ENCODE measurements around the gene CETN1.

The CETN1 gene

DNA sequence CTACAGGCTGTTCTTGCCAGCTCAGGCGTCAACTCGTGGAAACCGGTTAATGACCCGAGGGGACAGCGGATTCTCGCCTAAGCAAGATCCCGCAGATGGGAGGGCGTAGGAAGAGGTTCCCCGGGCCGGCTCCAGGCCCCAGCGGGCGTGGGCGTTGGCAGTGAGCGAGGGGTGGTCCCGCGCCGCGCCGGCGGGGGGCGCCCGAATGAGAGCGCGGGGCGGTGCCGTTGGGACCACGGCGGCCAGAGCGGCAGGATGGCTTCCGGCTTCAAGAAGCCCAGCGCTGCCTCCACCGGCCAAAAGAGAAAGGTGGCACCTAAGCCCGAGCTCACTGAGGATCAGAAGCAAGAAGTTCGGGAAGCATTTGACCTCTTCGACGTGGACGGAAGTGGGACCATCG is at the start of gene CETN1:
Gene CETN1, plus strand, starts transcription at position 227 of the 400 bp plus-strand sequence. Its CDS starts 29 bp downstream, at position 256.
- DNase-seq: no peak

DNA sequence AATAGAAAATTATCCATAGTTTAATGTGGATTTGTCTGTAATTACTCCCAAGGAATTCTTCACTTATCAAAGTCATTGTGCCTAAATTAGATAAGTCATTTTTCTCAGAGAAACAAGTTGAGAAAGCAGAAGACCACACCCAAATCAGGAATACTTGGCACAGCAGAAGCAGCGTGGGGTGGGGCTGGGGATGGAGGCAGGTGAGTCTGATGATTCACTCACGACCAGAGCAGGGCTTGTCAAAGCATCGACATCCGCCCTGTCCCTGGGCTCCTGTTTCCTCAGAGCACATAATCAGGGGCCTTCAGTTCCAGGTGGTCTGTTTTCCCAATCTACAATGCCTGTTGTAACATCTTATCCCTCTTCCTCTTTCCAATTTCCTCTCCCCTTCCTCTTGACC is 48.2 kb upstream of the CETN1 start:
- no peak for DNase-seq

DNA sequence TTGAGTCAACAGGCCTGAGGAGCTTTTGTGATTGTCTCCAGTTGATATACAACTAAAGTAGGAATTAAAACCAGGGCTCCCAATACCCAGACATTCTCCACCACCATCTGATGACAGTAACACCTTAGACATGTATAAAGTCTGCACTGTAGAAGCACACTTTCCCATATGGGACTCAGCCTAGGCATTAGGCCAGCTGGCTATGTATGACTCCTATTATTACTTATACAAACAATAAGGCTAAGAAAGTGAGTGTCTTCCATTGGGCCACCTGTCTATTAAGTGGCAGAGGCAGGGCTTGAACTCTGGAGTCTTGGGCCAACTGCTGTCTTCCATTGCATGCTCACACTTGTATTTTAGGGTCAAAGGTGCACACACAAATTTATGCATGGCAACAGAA is 47.5 kb upstream of the CETN1 start:
- DNase-seq: no peak

DNA sequence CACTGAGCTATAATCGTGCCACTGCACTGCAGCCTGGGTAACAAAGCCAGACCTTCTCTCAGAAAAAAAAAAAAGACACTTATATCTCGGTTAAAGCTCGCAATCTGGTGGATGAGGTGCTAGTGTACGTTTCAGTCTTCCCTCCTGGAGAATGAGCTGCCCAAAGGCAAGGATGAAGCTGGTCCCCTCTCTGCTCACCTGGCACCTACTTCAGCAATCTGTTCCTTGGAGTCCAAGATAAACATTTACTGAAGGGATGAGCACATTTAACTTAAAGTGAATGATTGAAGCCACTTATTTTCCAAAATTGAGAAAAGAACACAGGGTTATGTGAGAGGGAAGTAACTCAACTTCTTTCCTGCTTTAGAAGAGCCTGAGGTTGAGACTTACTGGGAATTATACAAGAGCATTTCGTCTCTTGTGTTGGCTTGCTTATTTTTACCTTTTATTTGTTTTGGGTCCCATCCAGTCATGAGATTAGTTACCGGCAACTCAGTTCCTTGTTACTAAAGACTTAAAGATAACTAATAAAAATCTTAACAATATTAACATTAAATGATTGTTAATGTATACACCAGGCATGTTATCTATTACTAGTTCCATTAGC is 46.1 kb upstream of the CETN1 start:
- DNase-seq: no peak

DNA sequence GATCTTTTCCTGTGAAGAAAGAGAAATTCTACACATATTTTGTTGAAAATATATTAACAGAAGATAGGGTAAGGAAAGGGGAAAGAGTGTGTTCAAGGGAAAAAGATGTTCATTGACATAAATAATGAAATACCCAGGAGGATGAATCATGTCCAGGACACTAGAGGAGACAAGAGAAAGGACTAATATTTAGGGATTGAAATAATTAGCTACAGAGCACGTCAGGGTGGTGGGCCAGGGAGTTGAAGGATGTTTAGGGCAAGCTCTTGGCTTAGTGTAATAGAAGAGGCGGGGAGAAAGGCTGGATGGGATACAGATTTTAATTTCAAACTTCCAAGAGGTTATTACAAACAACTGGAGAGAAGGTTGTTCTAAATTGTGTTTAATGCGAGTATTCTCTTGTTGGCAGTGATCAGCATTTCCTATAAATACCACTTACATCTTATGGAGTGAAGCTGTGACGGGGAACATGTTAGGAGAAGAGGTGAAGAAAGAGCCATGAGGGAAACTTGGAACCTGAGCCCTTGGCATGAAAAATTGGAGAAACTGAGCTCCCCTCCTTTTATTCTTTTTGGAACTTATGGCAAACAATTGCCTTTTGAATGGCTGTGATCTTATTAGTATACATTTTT is 36.6 kb upstream of the CETN1 start:
- no peak for DNase-seq

DNA sequence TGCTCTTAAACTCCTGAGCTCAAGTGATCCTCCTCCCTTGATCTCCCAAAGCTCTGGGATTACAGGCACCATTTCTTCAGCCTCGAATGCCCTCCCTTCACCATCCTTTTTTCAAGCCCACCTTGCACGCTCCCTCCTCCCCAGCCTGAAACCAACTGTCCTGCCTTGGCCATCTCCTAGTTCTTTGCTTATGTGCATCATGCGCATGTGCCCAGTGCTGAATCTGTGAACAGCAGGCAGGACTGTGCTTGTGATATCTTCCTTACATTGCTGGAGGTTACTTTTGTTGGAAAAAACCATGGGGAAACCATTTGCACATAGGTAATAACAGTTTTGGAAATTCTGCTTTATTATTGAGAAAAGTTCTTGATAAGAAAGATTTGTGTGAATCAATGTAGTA is 30.2 kb upstream of the CETN1 start:
- no peak for DNase-seq

DNA sequence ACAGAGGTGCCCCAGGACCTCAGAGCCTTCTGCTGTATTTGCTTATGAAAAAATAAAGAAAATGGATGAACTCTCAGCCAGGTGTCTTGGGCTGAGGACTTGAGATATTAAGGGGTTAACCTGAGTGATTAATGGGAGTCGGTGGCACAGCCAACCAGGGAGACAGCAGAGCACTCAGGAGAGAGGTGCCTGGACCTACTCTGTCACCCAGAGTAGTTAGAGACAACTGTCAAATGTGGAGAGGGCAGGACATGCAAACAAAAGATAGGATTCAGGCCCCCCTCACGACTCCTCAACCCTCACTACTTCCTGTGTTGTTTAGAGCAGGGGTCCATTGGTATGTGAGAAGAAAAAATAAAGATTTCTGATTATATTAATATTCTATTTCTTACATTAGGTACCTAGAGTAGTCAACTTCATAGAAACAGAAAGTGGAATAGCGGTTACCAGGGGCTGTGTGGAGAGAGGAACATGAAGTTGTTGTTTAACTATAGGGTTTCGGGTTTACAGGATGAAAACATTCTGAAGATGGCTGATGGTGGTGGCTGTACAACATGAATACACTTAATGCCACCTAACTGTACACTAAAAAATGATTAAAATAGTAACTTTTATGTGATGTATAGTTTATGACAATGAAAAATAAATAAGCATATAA is 28.6 kb upstream of the CETN1 start:
- no peak for DNase-seq

DNA sequence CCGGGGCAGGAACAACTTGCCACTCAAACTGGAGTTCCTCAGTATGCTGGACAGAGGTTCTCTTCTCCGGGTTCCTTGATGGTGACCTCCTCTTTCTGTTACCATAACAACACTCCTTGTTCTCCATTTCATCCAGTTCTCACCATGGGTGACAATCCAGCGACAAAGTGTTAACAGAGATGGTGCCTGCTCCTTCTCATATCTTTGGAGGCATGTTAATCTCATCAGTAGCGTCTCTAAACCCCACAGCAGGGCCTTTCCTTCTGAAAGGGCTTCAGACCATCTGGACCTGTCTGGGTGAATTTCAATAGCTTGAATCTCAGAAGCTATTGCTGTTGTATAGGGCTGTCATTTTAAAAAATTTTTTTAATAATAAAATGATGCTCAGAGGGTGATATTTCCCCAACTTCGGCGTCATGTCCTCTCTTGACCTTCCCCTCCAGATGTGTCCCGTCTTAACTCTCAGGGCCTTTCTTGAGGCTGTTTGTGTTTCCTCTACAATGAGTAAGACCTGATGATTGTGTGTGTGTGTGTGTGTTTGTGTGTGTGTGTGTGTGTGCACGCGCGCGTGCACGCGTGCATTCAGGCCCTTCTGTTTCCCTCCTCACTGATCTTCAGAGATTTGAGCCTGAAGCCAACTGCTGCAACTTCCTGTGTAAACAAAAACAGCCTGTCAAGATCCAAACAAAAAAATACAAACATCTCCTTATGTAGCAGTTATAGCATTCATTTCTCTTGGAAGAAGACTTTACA is 24.3 kb upstream of the CETN1 start:
- no peak for DNase-seq

DNA sequence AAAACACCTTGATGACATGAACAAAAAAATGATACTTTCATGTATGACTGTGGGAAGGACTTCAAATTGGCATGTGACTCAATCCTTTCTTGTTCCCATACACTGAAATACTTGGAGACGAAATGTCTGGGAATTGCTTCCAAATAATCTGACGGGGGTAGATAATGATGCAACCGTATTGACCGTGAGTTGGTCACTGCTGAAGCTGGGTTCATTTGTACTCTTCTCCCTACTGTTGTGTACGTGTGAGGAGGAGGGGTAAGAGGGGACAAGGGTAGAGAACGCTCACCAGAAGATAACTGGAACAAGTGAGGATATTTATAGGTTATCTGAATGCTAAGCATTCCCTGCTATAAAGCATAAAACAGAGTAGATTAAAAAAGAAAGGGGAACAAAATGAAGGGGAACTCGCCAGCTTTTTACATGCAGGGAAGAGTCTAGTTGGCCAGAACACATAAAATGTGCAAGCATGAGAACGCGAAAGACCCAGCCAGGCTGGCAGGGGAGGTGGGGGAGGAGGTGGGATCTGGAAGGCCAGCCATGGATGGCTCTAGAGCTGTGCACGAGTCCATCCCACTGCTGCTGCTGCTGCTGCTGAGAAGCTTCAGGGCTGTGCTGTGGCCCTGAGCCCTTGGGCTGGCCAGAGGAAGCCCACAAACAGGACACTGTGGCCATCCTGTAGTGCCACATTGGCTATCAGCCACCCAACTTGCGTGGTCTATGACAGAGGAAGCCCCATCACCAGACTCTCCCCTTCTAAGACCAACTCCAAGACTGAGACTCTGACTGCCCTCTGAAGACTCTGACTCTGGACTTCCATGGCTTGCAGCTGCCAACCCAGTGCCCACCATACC is 15.2 kb upstream of the CETN1 start:
- no peak for DNase-seq

DNA sequence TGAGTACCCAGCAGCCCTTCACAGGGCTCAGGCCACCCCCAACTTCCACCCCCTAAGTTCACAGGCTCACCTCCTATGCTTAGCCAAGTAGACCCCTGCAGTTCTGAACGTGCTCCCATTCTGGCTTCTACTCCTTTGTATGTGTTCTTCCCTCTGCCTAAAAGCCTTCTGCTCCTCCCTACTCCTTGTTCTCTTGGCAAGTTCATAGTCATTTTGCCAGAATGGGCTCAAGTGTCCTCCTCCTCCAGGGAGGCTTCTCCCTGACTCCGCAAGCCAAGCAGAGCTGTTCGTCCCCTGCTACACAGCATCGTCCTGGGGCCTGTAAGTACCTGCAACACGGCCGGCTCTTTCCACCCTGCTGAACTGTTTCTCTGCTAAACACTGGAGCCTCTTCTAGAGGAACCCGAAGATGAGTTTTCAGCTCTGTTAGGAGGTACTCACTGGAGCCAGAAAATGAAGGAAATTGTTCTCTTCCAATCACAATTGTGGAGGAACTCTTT is 14.6 kb upstream of the CETN1 start:
- DNase-seq: no peak

DNA sequence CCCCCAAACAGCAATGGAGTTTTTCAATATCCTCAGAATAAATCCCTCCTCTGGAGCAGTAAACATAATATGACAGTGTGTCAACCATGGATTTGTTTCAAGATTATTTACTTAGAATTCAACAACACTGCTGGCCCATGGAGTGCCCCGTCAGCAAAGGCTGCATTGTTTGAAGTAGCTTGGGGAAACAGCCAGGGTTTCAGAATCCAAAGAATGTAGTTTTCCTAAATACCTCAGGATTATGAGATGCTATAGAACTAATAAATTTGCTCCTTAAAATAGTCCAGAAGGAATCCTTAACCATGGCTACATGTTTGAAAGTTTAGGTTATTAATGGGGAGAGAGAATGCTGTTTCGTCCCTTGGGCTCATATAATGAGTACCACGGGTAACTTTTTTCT is 13.1 kb upstream of the CETN1 start:
- no peak for DNase-seq

DNA sequence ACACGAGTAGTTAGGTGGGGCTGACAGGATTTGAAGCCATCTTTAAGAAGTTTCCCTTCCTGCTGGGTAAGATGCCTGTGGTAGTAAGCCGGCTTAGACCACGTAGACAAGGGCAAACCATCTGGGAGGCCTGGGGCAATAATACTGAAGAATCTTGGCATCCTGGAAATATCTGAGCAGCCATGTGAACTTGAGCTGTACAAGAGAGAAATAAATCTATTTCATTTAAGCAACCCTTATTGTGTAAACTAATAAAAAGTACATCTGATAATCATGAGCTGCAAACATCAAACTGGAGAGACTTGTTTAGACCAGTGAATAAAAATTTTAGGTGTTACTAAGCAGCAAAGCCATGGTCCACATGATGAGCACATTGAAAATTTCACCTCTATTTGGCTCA is 11.4 kb upstream of the CETN1 start:
- DNase-seq: no peak

DNA sequence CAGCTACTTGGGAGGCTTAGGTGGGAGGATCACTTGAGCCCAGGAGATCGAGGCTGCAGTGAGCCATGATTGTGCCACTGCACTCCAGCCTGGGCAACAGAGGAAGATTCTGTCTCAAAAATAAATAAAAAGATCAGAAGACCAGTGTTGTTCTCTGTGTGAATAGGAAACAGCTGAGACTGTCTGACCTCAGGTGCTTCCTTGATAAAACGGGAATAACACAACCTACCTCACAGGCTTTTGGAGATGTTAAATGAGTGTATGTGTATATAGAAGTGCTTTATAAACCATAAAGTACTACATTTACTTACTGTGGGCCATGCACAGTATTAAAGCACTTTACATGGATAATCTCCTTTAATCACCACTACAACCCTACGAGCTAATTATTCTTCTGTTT is 9.9 kb upstream of the CETN1 start:
- no peak for DNase-seq

DNA sequence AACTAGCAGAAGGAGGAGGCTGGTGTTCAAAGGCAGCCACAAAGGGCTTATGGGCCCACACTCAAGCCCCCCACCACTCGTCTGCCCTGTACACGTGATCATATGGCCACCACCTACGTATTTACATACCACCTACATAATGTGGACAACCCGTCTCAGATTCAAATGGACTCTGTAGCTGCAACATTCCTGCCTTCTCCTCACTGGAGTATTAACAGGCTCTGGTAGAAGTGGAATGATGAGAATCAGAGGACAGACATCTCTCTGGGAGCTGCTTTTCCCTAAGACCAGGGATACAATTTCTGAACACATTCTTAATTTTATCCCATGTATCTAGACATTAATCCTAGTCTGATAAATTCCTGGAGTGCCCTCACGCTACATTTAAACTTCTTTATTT is 9.5 kb upstream of the CETN1 start:
- no peak for DNase-seq

DNA sequence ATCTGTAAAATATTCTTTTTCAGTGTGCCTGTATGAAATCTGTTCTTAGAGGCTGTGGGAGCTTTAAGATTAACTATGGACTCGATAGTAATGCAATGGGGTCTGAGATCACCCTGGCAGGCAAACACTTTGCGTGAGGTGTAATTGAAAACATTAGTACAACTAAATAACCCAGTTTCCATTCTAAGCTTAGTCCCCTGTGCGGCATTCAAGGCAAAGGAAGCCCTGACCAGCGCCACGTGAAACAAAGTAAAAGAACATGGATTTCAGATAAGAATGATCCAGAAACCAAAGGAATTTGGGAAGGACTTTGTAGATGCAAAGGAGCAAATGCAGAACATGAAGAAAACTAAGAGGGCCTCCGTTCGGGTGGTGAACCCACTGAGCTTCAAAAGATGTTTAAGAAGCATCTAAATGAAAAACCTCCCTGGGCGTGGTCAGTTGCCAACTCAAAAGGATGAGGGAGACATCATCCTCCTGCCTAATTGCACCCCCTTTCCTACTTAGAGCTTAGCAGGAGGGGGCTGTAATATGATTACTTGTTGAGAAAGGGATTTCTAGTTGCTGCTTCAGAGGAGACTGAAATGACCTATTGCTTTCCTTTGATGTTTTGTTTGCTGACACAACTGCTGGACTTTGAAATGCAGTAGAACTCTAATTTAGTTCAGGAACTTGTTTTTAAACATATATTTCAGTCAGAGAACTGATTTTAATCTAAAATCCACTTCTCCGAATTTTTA is 7.9 kb upstream of the CETN1 start:
- DNase-seq: no peak

DNA sequence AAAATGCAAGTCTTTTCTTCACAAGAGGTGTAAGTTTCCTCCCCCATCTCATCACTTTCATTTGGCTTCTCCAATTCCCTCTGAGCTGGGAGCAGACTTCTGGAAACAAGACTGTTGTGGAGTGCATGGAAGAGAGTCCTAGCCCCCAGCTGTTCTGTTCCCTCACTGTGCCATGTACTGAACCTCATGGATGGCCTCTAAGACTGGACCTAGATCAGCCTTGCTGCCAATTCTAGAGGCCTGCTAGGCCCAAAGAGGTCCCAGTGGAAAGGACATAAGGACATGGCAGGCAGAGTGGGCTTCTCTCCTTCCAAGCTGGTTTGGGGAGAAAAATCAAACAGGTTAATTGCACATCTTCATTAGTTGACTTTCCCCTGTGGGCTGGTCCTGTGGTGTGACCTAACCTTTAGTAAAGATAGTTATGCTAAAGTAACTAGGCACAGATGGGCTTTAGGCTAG is 7.3 kb upstream of the CETN1 start:
- DNase-seq: no peak

DNA sequence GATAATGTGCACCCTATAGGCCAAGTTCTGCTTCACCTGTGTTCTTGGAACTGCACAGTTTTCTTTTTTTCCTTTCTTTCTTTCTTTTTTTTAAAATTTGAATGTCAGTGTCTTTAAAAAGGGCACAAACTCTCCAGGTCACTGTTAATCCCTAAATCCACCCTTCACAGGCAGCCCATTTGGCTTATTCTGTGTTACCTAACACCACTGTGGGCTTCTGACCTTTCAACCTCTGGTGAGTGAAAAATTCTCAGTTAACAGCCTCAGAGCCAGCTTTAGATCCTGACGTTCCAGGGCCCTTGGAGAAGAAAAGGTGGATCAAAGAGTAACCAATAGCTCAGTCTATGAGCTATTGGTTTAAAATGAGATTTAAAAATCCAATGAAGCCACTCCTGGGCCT is 6.8 kb upstream of the CETN1 start:
- no peak for DNase-seq

DNA sequence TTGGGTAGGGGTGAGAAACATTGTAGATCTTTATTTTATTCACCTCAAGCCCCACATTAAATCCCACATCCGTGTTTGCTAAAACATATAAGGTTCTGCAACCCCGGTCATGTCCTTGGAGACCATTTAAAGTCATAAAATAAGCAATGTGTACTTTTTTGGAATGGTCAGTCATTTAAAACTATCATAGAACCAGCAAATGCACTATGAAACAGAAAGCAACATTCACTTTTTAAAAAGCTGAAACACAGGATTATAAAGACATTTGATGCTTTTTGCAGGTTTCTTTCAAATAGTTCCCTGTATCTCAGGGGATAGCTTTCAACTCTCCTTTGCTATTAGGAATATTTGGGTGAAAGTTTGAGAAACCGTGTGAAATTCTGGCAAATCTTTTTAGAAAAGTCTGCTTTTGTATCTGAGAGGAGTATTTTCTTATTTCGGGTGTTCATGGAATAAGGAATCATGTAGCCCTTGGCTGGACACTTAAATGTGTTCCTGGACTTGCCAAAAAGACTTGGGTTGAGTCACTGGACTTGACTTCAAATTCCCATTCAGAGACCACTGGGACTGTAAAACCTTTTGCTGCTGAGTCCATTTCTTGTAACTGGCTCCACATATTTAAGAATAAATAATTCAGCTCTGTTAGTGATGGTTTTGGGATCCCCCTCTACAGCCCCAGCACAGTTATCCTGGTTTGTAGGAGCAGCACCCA is 5.9 kb upstream of the CETN1 start:
- DNase-seq: no peak

DNA sequence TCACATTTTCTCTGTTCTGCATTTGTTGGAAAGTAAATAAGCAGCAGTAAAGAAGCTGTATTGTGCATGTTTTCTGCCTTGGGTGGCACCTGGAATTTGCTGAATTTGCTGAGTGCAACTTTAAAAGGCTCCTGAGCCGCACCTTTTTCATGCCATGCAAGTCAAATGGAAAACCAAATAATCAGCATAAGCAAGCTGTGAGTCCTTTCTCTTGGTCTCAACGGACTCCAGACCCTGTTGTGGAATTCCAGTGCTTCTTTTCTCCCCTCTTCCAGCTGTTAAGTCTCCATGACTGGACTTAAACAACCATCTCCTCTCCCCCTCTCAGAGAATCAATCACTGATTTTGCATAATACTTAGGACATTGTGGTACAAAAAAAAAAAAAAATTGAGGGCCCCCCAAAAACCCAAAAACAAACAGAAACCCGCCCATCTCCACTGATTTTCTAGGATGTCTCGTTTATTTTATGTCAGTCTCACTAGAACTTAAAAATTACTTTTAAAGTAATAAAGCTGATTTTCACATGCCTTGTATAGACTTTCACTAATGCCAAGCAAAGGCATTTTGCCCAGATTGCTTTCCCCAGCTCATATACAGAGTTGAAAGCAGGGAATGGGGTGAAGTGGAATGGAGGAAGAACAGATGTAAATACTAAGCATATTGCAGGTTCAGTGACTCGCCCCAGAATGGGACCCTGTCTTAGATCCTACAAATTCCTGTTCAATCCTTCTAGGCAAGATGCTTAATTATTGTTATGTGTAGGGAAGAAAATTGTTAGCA is 5.1 kb upstream of the CETN1 start:
- DNase-seq: no peak

DNA sequence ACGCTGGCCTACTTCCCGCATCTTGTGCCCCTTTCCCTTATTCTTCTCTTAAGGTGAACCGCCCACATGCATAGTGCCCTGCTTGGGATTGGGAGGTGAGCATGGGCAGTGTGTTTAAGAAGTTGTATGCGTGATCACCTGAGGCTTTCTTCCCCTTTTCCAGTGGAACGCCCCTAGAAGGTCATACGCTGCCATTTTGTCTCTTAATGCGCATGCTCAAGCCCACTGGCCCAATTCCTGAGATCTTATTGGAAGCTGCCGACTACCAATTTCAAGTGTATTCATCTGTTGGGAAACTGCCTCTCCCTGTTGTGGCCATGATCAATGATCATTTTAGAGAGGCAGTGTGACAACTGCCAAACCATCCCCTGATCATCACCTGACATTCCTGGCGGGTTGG is 3.3 kb upstream of the CETN1 start:
- DNase-seq: no peak

Measured in NCI-H774 (cell line).